GM03348 (cell line): ENCODE measurements around the gene DDX11.
"Not testable (repeated sequence)": the region's sequence is repeated elsewhere in the genome, so short reads cannot be mapped to it uniquely, and the experiment has no call there.

Experiments
- DNase-seq: peaks from one replicate; pipeline ENCODE4 v3.0.0; 2012; ENCODE audit warnings: low spot score

The DDX11 gene

GRCh38 chr12:31067656-31068055, 6.0 kb upstream of the DDX11 start:
- not testable (repeated sequence) for DNase-seq

- not testable (repeated sequence) for DNase-seq
Measured at GRCh38 chr12:31070971-31071740, 2.5 kb upstream of the DDX11 start.

DNA sequence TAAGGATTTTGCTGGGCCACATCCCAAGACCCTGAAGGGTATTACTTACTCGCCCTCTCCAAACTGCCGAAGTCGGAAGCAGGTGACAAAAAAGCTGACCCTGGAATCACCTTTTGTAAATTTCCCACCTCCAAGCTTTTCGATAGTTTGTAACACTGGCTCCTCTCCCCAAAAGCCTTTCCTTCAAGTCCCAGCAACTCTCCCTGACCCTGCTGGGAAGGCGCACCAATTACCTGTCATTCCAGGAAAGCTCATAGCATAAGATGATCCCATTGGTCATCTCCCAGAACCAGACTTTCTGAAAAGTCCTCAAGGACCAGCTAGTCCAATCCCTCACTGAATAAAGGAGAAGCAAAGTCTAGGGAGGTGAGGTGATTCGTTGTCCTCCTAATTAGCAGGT, 698 bp upstream of the DDX11 start:
- not testable (repeated sequence) for DNase-seq

DNA sequence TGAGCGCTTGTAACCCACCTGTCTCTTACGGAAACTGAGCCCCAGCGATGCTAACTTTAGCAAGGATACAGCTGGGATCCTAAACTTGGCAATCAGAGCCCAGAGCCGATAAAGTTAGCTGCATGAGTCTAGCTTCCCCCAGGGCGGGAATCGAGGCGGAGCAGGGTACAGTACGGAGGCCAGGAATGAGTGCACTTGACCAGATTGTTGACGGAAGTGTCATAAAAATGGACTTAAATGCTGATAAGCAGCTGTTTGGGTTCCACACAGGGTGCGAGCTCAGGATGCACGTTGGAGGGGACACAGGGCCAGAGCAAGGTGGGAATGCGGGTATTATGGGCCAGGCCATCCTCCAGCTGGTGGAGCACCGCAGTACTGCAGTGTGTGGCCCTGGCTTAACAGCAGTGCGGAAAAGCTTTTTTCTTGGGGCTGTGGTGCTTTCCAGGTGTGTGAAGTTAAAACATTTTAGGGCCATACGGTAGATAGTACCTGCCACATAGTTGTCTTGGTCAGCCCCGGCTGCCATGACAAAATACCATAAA, 744 bp downstream of the DDX11 start:
- not testable (repeated sequence) for DNase-seq

- not testable (repeated sequence) for DNase-seq
Measured at GRCh38 chr12:31076150-31076549, 2.5 kb downstream of the DDX11 start.

DNA sequence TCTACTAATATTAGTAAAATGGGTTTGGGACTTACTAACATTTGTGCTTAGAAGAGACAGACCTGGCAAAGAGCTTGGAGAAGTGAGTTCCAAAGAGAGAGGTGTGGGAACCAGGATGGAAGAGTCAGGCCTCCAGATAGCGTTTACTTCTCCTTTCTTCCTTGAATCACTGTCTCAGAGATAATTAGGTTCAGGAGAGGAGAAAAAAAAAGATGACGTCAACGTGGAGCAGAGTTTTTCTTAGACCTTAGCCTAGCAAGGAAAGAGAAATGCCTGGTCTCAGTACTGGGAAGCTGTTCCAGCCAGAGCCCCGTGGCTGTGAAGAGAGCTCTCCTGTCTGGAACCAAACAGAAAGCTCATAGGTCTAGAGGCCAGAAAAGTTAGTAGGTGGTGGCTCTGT, 3.4 kb downstream of the DDX11 start:
- DNase-seq = not testable (repeated sequence)

- not testable (repeated sequence) for DNase-seq
Measured at GRCh38 chr12:31077998-31078397, 4.3 kb downstream of the DDX11 start.

- not testable (repeated sequence) for DNase-seq
Measured at GRCh38 chr12:31079421-31079820, 5.8 kb downstream of the DDX11 start.

DNA sequence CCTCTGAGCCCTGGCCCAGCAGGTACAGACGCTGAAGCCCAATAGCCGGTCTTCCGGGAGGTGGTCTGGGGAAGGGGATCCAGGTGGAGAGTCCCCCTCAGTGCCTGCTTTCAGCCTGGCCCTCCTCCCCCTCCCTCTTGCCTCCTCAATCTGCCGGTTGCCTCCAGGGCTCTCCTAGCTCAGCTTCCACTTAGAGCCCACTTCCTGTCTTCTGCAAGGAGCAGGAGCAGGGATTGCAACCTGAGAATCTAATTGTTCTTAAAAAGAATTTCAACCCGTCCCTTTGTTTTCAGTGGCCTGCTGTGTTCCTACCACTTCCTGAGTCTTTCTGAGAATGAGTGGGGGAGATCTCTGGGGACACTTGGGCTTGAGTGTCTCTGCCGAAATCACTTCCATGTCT, 6.6 kb downstream of the DDX11 start:
- not testable (repeated sequence) for DNase-seq

DNA sequence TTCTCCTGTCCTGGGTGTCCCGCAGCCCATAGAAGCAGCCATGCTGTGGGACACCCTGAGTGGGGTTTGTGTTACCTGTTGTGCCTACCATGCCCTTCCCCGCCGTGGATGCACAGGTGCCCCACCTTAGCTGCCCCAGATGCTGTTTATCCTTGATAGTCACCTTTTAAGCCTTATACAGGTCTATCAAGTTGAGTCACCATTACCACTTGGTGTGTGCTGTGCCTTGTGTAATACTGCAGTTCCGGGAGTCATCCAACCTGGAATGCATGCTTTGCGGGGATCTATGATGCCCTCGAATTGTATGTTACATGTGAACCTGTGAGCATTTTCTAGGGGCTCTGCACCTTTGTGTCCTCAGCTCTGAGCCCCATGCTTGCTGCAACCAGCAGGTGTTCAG, 7.6 kb downstream of the DDX11 start:
- DNase-seq = not testable (repeated sequence)

- not testable (repeated sequence) for DNase-seq
Measured at GRCh38 chr12:31084241-31084640, 10.6 kb downstream of the DDX11 start.

- not testable (repeated sequence) for DNase-seq
Measured at GRCh38 chr12:31086032-31086431, 12.4 kb downstream of the DDX11 start.

GRCh38 chr12:31087486-31087885, 13.8 kb downstream of the DDX11 start:
- DNase-seq = not testable (repeated sequence)

- not testable (repeated sequence) for DNase-seq
Measured at GRCh38 chr12:31087956-31088355, 14.3 kb downstream of the DDX11 start.

DNA sequence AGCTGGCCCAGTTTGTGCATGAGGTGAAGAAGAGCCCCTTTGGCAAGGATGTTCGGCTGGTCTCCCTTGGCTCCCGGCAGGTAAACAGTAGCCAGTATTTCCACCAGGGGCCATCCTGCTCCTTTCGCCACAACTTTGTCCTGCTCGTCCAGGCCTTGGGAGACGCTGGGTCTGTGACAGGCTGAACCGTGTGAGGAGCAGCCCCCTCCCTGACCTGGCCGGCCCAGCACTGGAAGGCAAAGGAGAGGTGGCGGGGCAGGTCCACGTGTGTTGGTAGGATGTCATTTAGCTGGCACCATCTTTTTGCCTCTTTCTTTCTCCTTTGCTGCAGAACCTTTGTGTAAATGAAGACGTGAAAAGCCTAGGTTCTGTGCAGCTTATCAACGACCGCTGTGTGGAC, 15.4 kb downstream of the DDX11 start:
- DNase-seq = no peak

GRCh38 chr12:31091629-31092028, 18.0 kb downstream of the DDX11 start:
- DNase-seq = not testable (repeated sequence)

DNA sequence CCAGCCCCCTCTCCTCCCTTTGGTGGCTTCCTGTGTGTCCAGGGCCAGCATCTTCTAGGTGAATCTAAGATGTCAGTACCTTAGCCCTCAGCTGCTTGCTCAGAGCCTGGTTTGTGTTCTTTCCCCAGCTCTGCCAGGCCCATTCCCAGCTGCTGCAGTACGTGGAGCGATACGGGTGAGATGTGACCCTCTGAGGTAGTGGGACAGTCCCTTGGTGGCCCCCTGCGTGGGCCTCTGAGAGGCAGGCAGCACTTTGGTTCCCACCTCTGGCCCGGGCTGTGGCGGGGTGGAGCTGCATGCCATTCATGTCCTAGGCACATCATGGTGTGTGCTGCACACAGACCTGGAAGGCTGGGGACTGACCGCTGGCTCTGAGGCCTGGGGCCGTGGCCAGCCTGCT, 19.1 kb downstream of the DDX11 start:
- DNase-seq = not testable (repeated sequence)

DNA sequence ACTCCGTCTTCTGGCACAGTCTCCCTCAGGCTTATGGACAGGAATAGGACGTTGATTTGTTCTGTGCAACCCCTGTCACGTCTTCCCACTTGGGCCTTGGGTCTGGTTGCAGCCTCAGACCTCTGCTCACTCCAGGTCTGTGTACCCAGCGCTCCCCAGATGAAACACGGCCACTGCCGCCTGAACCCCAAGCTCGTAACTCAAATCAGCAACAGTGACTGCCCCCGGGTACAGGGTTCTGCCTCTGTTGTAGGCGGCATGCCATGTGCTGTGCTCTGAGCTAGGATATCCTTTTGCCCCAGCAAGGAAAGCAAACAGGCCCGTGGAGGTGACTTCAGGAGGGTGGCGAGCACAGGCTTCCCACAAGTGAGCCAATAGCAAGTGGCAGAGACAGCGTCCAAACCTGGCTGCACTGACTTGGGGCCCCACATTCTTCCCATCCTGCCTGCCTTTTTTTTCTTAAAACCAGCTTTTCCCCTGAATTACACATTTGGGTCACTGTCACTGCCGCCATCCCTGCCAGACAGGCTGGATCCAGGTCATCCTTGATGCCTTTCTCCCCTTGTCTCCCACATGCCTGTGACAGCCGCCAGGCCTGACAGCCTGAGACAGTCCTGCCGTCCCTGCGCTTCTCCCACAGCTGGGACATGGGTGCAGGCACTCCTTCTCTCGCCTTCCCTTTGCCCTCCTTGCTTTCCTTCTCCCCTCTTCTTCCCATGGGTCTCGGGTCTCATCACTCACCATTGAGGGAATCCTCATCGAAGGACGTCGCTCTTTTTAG, 21.6 kb downstream of the DDX11 start:
- not testable (repeated sequence) for DNase-seq

- not testable (repeated sequence) for DNase-seq
Measured at GRCh38 chr12:31096251-31097065, 22.8 kb downstream of the DDX11 start.

- not testable (repeated sequence) for DNase-seq
Measured at GRCh38 chr12:31097819-31098218, 24.2 kb downstream of the DDX11 start.

DNA sequence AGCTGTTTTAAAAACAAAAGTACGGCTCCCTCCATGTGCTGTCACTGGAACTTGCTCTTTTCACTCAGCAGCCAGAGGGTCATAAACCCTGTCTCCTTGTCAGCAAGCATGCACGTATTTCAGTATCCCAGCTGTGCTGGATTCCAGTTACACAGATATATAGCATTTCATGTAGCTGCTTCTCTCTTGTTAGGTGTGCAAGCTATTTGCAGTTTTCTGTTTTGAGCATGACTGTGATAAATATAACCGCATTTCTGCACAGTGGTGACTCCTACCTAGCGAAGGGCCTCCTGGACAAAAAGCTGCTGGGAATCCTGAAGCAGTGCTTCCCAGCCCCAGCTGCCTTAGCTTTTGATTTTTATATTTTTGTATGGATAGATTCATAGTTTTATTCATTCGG, 24.7 kb downstream of the DDX11 start:
- DNase-seq = not testable (repeated sequence)

- DNase-seq = not testable (repeated sequence)
Measured at GRCh38 chr12:31098771-31099170, 25.1 kb downstream of the DDX11 start.
